Transverse colon (tissue), 4 donors: ENCODE measurements around the gene ANKRD40CL. TPM values are rescaled to one million over a fixed set of nuclear protein-coding genes. Genes with fewer than 3 reads are reported as not detected.
"Not testable (repeated sequence)": the region's sequence is repeated elsewhere in the genome, so short reads cannot be mapped to it uniquely, and the experiment has no call there.

Source experiments
- DNase-seq: peaks from one replicate; pipeline ENCODE4 v3.0.0-alpha.2; 2019
- H3K27ac ChIP-seq, 4 donors: fragments of 200-600 bp; sonication (generic); 2 replicates each; pipeline ENCODE4 v1.5.1; 2016 to 2018; ENCODE audit warnings: inconsistent platforms in 4 of 4
- H3K27me3 ChIP-seq: fragments of 200-600 bp; sonication (generic); 2 replicates; pipeline ENCODE4 v1.5.1; 2017; ENCODE audit warnings: inconsistent platforms
- H3K36me3 ChIP-seq, 4 donors: fragments of 200-600 bp; sonication (generic); 2 replicates each; pipeline ENCODE4 v1.5.1; 2017 to 2019; ENCODE audit warnings: inconsistent platforms in 4 of 4
- H3K4me1 ChIP-seq, 4 donors: fragments of 200-600 bp; sonication (generic); 2 replicates each; pipeline ENCODE4 v1.5.1; 2017 to 2020; ENCODE audit warnings: inconsistent platforms in 4 of 4
- H3K4me3 ChIP-seq, 4 donors: fragments of 200-600 bp; sonication (generic); 1 replicate in 1 of 4; 2 replicates in 3 of 4; pipeline versions ENCODE4 v1.5.1 to v1.6.1; 2017 to 2019; ENCODE audit warnings: inconsistent platforms in 4 of 4
- H3K9me3 ChIP-seq, 2 donors: fragments of 200-600 bp; sonication (generic); 2 replicates each; pipeline ENCODE4 v1.5.1; 2017 to 2019; ENCODE audit warnings: inconsistent platforms in 2 of 2
- EP300 ChIP-seq: sonication (generic); formaldehyde crosslinking; IDR thresholded peaks from one replicate; pipeline ENCODE4 v1.6.1; 2017; ENCODE audit warnings: antibody characterized with exemption, low read depth
- POLR2A ChIP-seq: fragments of 450-650 bp; IDR thresholded peaks from one replicate; pipeline ENCODE4 v1.6.1; 2016; ENCODE audit warnings: antibody characterized with exemption, mild to moderate bottlenecking, moderate library complexity
- POLR2AphosphoS5 ChIP-seq, 3 donors: sonication (generic); formaldehyde crosslinking; IDR thresholded peaks; one replicate each; pipeline ENCODE4 v1.6.1; 2016; ENCODE audit warnings: antibody characterized with exemption in 3 of 3
- WGBS, 2 donors: methylation state at CpG; one replicate each; pipeline ENCODE4 v1.1.5; 2018; ENCODE audit warnings: low coverage in 1 of 2; 5-methylcytosine and 5-hydroxymethylcytosine counted together
- in situ Hi-C, 4 donors: fragments of 200-750 bp; cut with MboI; loops; one replicate each; pipeline versions ENCODE4 v1.15.0 to v1.15.1; 2017; ENCODE audit warnings: low sequenced_read_pairs in 3 of 4, low pct_ligation_motif_present in 1 of 4, low pct_unique_long_range_greater_than_20kb in 1 of 4
- intact Hi-C: fragments of 100-400 bp; cut with DNase I; formaldehyde crosslinking; loops from one replicate; pipeline ENCODE4 v1.15.1; 2023; ENCODE audit warnings: low total_unique reads
- total RNA-seq, 4 donors: library from RNA; depleted of rRNA; stranded (reverse); fragments of >200 nt; gene quantifications; one replicate each; pipeline ENCODE4 v1.1.0, GENCODE V29; 2016
- TF ChIP-seq, protein P1 (sequence below), 5 experiments: fragments of 200-600 bp in 3 of 5; fragments of 450-650 bp in 2 of 5; sonication (generic) in 3 of 5; IDR thresholded peaks; 1 replicate in 2 of 5; 2 replicates in 3 of 5; pipeline ENCODE4 v1.5.1; 2016 to 2017; ENCODE audit warnings: antibody characterized with exemption in 5 of 5, inconsistent platforms in 3 of 5, mild to moderate bottlenecking in 2 of 5, moderate library complexity in 1 of 5

The ANKRD40CL gene
- total RNA-seq, 4 donors from 2014 or later: 40.8 to 86.0 (median 74.9) TPM

DNA sequence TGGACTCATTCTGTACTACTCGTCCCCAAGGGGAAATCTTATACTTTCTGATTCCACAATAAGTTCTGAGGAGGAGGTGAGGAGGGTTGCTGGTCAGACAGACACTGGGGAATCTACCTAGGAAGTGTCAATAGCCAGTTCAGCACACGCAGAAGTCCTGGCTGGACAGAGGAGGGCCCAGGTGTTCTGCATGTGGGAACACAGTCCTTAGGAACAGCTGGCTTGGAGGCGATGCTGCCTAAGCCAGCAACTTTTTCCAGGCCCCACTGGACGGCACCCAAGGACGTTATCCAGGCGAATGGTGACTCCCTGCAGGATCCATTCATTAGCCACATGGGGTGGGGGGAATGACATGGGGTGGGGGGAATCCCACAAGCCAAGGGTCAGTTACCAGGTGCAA lies 38.2 kb upstream of the ANKRD40CL start:
- in situ Hi-C loops (no loop called here), intact Hi-C loops (no loop called here)
- peaks cover 0 to 2% (median 0%) of the 10 kb centered on the region in 4 donors for H3K4me1 ChIP-seq

DNA sequence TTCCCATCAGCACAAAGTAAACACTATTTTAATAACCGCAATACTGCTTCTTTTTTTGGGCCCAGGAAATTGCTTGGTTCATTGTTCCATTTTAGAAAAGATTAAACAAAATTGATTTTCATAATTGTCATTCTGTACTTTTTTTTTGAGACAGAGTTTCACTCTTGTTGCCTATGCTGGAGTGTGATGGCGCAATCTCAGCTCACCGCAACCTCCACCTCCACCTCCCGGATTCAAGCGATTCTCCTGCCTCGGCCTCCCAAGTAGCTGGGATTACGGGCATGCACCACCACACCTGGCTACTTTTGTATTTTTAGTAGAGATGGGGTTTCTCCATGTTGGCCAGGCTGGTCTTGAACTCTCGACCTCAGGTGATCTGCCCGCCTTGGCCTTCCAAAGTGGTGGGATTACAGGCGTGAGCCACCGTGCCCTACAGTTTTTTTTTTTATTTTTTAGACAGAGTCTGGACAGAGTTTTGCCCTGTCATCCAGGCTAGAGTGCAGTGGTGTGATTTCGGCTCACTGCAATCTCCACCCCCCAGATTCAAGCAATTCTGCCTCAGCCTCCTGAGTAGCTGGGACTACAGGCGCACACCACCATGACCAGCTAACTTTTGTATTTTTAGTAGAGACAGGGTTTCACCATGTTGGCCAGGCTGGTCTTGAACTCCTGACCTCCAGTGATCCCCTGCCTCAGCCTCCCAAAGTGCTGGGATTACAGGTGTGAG lies 37.6 kb upstream of the ANKRD40CL start:
- in situ Hi-C loops, H3K27me3 ChIP-seq, H3K27ac ChIP-seq, H3K9me3 ChIP-seq, DNase-seq, H3K4me3 ChIP-seq, H3K4me1 ChIP-seq, intact Hi-C loops, H3K36me3 ChIP-seq: not testable (repeated sequence)
- 91 to 97% methylated on average over 5 to 13 of the region's 13 CpGs for WGBS, 2 donors

More for the DNA sequence above, 38.2 kb upstream of the ANKRD40CL start:
- no peak for DNase-seq
- no peaks in the 10 kb centered on the region for H3K27me3 ChIP-seq
- H3K9me3 ChIP-seq: no peaks in the 10 kb centered on the region
- no peak overlapping the region for H3K4me3 ChIP-seq
- WGBS, 2 donors: 68% methylated on average over 6 of the region's 6 CpGs; no CpG with 5 or more reads in 1 of the 2 donors
- TF ChIP-seq POLR2AphosphoS5 (IDR thresholded peaks at IDR 0.05): no peak
- no peak for TF ChIP-seq EP300
- TF ChIP-seq POLR2A: no peak
- TF ChIP-seq, protein P1, sequence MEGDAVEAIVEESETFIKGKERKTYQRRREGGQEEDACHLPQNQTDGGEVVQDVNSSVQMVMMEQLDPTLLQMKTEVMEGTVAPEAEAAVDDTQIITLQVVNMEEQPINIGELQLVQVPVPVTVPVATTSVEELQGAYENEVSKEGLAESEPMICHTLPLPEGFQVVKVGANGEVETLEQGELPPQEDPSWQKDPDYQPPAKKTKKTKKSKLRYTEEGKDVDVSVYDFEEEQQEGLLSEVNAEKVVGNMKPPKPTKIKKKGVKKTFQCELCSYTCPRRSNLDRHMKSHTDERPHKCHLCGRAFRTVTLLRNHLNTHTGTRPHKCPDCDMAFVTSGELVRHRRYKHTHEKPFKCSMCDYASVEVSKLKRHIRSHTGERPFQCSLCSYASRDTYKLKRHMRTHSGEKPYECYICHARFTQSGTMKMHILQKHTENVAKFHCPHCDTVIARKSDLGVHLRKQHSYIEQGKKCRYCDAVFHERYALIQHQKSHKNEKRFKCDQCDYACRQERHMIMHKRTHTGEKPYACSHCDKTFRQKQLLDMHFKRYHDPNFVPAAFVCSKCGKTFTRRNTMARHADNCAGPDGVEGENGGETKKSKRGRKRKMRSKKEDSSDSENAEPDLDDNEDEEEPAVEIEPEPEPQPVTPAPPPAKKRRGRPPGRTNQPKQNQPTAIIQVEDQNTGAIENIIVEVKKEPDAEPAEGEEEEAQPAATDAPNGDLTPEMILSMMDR (IDR thresholded peaks at IDR 0.05): no peak
- H3K36me3 ChIP-seq: no peaks in the 10 kb centered on the region
- no peak overlapping the region for H3K27ac ChIP-seq

DNA sequence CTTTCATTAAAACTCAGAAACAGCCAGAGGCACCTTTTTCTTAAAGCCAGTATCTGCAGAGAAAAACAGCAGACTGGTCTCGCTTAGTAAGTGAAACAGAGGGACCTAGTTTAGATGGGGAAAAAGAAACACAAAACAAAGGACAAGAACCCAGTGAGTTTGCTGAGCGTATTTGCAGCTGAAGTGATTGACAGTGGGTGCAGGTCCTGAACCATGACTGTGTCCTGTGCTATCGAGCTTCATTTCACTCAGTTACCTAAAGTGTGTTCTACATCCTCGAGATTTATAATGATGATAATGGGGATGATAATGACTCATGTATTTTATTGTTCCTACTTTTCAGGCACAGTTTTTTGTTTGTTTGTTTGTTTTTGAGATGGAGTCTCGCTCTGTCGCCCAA lies 36.4 kb upstream of the ANKRD40CL start:
- TF ChIP-seq POLR2AphosphoS5 (IDR thresholded peaks at IDR 0.05): no peak
- TF ChIP-seq EP300: no peak
- no peak for TF ChIP-seq POLR2A
- TF ChIP-seq, protein P1 (IDR thresholded peaks at IDR 0.05): no peak
- H3K4me3 ChIP-seq: no peak overlapping the region
- no peaks in the 10 kb centered on the region for H3K36me3 ChIP-seq
- DNase-seq: no peak
- no peaks in the 10 kb centered on the region for H3K9me3 ChIP-seq
- WGBS, 2 donors: 74 to 81% methylated on average over 6 of the region's 6 CpGs
- intact Hi-C loops (no loop called here), in situ Hi-C loops (no loop called here)
- peaks cover 0 to 2% (median 0%) of the 10 kb centered on the region in 4 donors for H3K4me1 ChIP-seq
- H3K27me3 ChIP-seq: no peaks in the 10 kb centered on the region
- no peak overlapping the region for H3K27ac ChIP-seq

DNA sequence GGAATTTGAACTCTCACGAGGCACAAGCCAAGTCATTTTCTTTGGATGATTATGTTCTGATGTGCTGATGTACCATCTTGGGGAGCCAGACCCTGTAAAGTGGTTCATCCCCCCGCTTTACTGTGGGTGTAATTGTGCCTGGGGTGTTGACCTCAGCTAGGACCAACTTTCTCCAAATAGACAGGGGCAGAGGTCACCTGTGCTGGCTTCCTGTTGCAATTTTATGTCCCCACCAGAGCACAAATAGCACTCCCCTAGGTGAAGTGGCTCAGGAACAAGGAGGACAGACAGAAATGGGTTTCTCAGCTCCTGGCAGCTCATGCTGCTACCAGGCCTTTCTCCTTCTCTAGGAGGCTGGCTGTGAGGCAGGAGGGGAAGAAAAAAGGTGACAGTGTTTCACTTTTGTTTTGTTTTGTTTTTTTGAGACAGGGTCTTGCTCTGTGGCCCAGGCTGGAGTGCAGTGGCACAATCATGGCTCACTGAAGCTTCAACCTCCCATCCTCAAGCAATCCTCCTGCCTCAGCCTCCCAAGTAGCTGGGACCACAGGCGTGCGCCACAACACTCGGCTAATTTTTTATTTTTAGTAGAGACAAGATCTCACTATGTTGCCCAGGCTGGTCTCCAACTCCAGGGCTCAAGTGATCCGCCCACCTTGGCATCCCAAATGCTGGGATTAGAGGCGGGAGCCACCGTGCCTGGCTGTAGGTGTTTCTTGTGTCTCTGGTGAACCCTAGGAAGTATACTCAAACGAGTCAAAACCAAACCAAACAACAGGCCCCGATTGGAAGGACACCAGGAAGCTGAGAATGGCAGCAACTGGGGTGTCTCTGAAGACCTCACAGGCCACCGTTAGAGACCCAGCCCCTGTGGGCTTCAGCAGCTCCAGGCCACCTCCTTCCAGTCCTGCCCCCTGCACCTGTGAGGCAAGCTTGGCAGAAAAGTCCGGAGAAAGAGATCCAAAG lies 35.6 kb upstream of the ANKRD40CL start:
- in situ Hi-C loops: no loop called here

More for the DNA sequence above, 35.6 kb upstream of the ANKRD40CL start:
- DNase-seq: no peak
- 82 to 100% methylated on average over 3 to 12 of the region's 12 CpGs for WGBS, 2 donors
- Histone ChIP-seq H3K27ac (no peak overlapping the region), H3K4me1 (peaks cover 0 to 2% (median 0%) of the 10 kb centered on the region in 4 donors), H3K27me3 (no peaks in the 10 kb centered on the region), H3K9me3 (no peaks in the 10 kb centered on the region), H3K36me3 (no peaks in the 10 kb centered on the region), H3K4me3 (no peak overlapping the region)
- intact Hi-C loops: no loop called here
- TF ChIP-seq EP300 (no peak), POLR2AphosphoS5 (IDR thresholded peaks at IDR 0.05) (no peak), POLR2A (no peak)
- TF ChIP-seq, protein P1 (IDR thresholded peaks at IDR 0.05): no peak
